Measurements from ENCODE around the gene SIRPB2.

Gene SIRPB2

DNA sequence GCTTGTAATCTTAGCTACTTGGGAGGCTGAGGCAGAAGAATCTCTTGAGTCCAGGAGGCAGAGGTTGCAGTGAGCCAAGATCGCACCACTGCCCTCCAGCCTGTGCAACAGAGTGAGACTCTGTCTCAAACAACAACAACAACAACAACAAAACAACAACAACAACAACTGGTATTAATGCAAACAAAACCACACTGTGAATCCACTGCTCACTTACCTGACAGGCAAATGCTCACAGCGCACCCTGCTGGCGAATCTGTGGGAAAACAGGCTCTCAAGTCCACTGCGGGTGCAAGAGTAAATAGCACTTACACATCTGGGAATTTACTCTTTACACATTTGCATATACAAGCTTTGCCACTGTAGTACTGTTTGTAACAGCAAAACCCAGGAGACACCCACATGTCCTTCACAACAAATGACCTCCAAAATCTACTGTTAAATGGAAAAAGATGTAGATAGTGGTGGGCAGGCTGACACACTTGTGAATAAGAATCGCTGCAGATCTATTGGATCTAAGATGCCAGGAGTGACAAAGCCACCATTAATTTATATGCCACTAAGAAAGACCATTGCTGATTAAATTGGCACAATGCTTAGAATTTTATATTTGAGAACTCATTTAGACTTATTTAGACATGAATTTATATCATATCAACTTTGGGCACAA, 53.9 kb downstream of the SIRPB2 start:
- H3K18ac ChIP-seq (ENCODE audit: low read length): no peak overlapping the region
- no peaks in the 10 kb centered on the region for H3K4me1 ChIP-seq (ENCODE audit: control insufficient read depth in 2 of 2, insufficient read depth in 1 of 2, low read depth in 1 of 2, low read length in 2 of 2)
- H3K4ac ChIP-seq (ENCODE audit: low read length): no peak overlapping the region
- no peak overlapping the region for H2BK12ac ChIP-seq (ENCODE audit: low read length)
- no peak overlapping the region for H3K27ac ChIP-seq (replicated peaks; ENCODE audit: low read length)
- H3K23ac ChIP-seq (ENCODE audit: low read depth, low read length, poor library complexity): no peak overlapping the region
- H3K27me3 ChIP-seq (ENCODE audit: control insufficient read depth in 3 of 3, insufficient read depth in 3 of 3, low read depth in 1 of 3, low read length in 3 of 3): no peaks in the 10 kb centered on the region
- H3K79me1 ChIP-seq (ENCODE audit: low read depth, low read length): no peaks in the 10 kb centered on the region
- H2BK15ac ChIP-seq (ENCODE audit: low read length): no peak overlapping the region
- no peak overlapping the region for H3K4me2 ChIP-seq (ENCODE audit: insufficient read depth, low read length, poor library complexity, severe bottlenecking)
- H4K8ac ChIP-seq (ENCODE audit: low read depth, low read length): no peak overlapping the region
- no peak overlapping the region for H4K91ac ChIP-seq (ENCODE audit: low read depth, low read length, poor library complexity)
- no peak overlapping the region for H2BK5ac ChIP-seq (ENCODE audit: low read length)
- WGBS, 2 donors (ENCODE audit: extremely low coverage in 2 of 2, insufficient read length in 2 of 2, insufficient replicate concordance in 1 of 2): no CpG with 5 or more reads among the region's 5 CpGs
- H2AFZ ChIP-seq (ENCODE audit: low read length): no peak overlapping the region
- peaks cover 0 to 18% of the 10 kb centered on the region in 2 donors for H3K9me3 ChIP-seq (replicated peaks in 1 of 2; ENCODE audit: control insufficient read depth in 2 of 2, insufficient read depth in 1 of 2, low read depth in 1 of 2, low read length in 2 of 2)
- no peak overlapping the region for H2AK5ac ChIP-seq (ENCODE audit: low read depth, low read length)
- peak; percentile 63 for DNase-seq (ENCODE audit: low spot score)
- no peak overlapping the region for H3K9ac ChIP-seq (ENCODE audit: low read depth, low read length, poor library complexity)
- H2BK120ac ChIP-seq (ENCODE audit: low read depth, low read length): no peak overlapping the region
- H3K36me3 ChIP-seq (replicated peaks in 1 of 2; ENCODE audit: control insufficient read depth in 2 of 2, insufficient read depth in 2 of 2, low read length in 2 of 2): peaks cover 10 to 23% of the 10 kb centered on the region in 2 donors
- no peak overlapping the region for H3K14ac ChIP-seq (ENCODE audit: low read length)
- no peak overlapping the region for H3K4me3 ChIP-seq (ENCODE audit: low read length in 2 of 2)

DNA sequence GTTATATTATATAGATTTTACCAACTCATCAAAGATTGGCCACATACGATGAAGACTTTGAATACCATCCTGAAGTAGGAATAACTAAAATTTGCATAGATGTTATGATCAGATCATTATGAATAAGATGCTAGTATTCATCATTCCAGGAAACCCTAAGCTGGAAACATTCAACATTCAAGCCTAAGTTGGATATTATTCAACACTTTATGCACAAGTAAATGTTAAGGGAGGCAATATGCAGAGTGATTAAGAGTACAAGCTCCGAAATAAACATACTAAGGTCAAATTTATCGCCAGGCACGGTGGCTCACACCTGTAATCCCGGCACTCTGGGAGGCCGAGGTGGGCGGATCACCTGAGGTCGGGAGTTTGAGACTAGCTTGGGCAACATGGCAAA, 55.0 kb downstream of the SIRPB2 start:
- H2BK5ac ChIP-seq (ENCODE audit: low read length): no peak overlapping the region
- H3K4me3 ChIP-seq (ENCODE audit: low read length in 2 of 2): no peak overlapping the region
- H3K79me1 ChIP-seq (ENCODE audit: low read depth, low read length): no peaks in the 10 kb centered on the region
- no peak overlapping the region for H2BK15ac ChIP-seq (ENCODE audit: low read length)
- WGBS, 2 donors (ENCODE audit: extremely low coverage in 2 of 2, insufficient read length in 2 of 2, insufficient replicate concordance in 1 of 2): no CpG with 5 or more reads among the region's 8 CpGs
- H3K9ac ChIP-seq (ENCODE audit: low read depth, low read length, poor library complexity): no peak overlapping the region
- H4K8ac ChIP-seq (ENCODE audit: low read depth, low read length): no peak overlapping the region
- no peak overlapping the region for H3K4me2 ChIP-seq (ENCODE audit: insufficient read depth, low read length, poor library complexity, severe bottlenecking)
- H3K14ac ChIP-seq (ENCODE audit: low read length): no peak overlapping the region
- H3K18ac ChIP-seq (ENCODE audit: low read length): no peak overlapping the region
- H3K9me3 ChIP-seq (replicated peaks in 1 of 2; ENCODE audit: control insufficient read depth in 2 of 2, insufficient read depth in 1 of 2, low read depth in 1 of 2, low read length in 2 of 2): peaks cover 0 to 20% of the 10 kb centered on the region in 2 donors
- no peak overlapping the region for H2AK5ac ChIP-seq (ENCODE audit: low read depth, low read length)
- H2BK120ac ChIP-seq (ENCODE audit: low read depth, low read length): no peak overlapping the region
- no peak overlapping the region for H3K27ac ChIP-seq (replicated peaks; ENCODE audit: low read length)
- no peak for DNase-seq (ENCODE audit: low spot score)
- H3K4me1 ChIP-seq (ENCODE audit: control insufficient read depth in 2 of 2, insufficient read depth in 1 of 2, low read depth in 1 of 2, low read length in 2 of 2): no peaks in the 10 kb centered on the region
- peaks cover 3 to 13% of the 10 kb centered on the region in 2 donors for H3K36me3 ChIP-seq (replicated peaks in 1 of 2; ENCODE audit: control insufficient read depth in 2 of 2, insufficient read depth in 2 of 2, low read length in 2 of 2)
- no peak overlapping the region for H4K91ac ChIP-seq (ENCODE audit: low read depth, low read length, poor library complexity)
- no peak overlapping the region for H2BK12ac ChIP-seq (ENCODE audit: low read length)
- no peak overlapping the region for H2AFZ ChIP-seq (ENCODE audit: low read length)
- H3K27me3 ChIP-seq (ENCODE audit: control insufficient read depth in 3 of 3, insufficient read depth in 3 of 3, low read depth in 1 of 3, low read length in 3 of 3): no peaks in the 10 kb centered on the region
- H3K23ac ChIP-seq (ENCODE audit: low read depth, low read length, poor library complexity): no peak overlapping the region
- H3K4ac ChIP-seq (ENCODE audit: low read length): no peak overlapping the region

DNA sequence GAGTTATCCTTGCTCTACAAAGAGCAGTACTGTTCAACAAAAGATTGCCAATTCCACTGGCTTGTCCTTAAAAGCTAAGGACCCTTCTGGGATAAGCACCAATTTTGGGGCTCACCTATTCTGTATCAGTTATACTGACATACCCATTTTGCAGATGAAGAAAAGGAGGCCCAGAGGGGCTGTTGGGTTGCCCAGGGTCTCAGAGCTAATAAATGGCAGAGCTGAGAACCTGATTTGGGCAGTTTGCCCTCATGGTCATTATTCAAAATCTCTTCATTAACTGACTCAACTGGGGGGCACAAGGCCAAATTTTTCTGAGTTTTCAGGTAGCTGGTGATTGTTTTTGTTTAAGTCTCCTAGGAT, 55.9 kb downstream of the SIRPB2 start:
- H3K4me1 ChIP-seq (ENCODE audit: control insufficient read depth in 2 of 2, insufficient read depth in 1 of 2, low read depth in 1 of 2, low read length in 2 of 2): no peaks in the 10 kb centered on the region
- no peak overlapping the region for H4K91ac ChIP-seq (ENCODE audit: low read depth, low read length, poor library complexity)
- no peak overlapping the region for H3K4me3 ChIP-seq (ENCODE audit: low read length in 2 of 2)
- no peak overlapping the region for H3K14ac ChIP-seq (ENCODE audit: low read length)
- no peak overlapping the region for H2BK5ac ChIP-seq (ENCODE audit: low read length)
- no peak overlapping the region for H4K8ac ChIP-seq (ENCODE audit: low read depth, low read length)
- no peaks in the 10 kb centered on the region for H3K27me3 ChIP-seq (ENCODE audit: control insufficient read depth in 3 of 3, insufficient read depth in 3 of 3, low read depth in 1 of 3, low read length in 3 of 3)
- no peak overlapping the region for H2BK120ac ChIP-seq (ENCODE audit: low read depth, low read length)
- no peak overlapping the region for H2BK15ac ChIP-seq (ENCODE audit: low read length)
- H3K23ac ChIP-seq (ENCODE audit: low read depth, low read length, poor library complexity): no peak overlapping the region
- no peak overlapping the region for H3K4ac ChIP-seq (ENCODE audit: low read length)
- H2AFZ ChIP-seq (ENCODE audit: low read length): no peak overlapping the region
- DNase-seq (ENCODE audit: low spot score): no peak
- no peak overlapping the region for H3K9ac ChIP-seq (ENCODE audit: low read depth, low read length, poor library complexity)
- H3K18ac ChIP-seq (ENCODE audit: low read length): no peak overlapping the region
- peaks cover 3 to 7% of the 10 kb centered on the region in 2 donors for H3K36me3 ChIP-seq (replicated peaks in 1 of 2; ENCODE audit: control insufficient read depth in 2 of 2, insufficient read depth in 2 of 2, low read length in 2 of 2)
- no peak overlapping the region for H2BK12ac ChIP-seq (ENCODE audit: low read length)
- H3K4me2 ChIP-seq (ENCODE audit: insufficient read depth, low read length, poor library complexity, severe bottlenecking): no peak overlapping the region
- no peak overlapping the region for H2AK5ac ChIP-seq (ENCODE audit: low read depth, low read length)
- H3K27ac ChIP-seq (replicated peaks; ENCODE audit: low read length): no peak overlapping the region
- H3K79me1 ChIP-seq (ENCODE audit: low read depth, low read length): no peaks in the 10 kb centered on the region
- peaks cover 0 to 20% of the 10 kb centered on the region in 2 donors for H3K9me3 ChIP-seq (replicated peaks in 1 of 2; ENCODE audit: control insufficient read depth in 2 of 2, insufficient read depth in 1 of 2, low read depth in 1 of 2, low read length in 2 of 2)

DNA sequence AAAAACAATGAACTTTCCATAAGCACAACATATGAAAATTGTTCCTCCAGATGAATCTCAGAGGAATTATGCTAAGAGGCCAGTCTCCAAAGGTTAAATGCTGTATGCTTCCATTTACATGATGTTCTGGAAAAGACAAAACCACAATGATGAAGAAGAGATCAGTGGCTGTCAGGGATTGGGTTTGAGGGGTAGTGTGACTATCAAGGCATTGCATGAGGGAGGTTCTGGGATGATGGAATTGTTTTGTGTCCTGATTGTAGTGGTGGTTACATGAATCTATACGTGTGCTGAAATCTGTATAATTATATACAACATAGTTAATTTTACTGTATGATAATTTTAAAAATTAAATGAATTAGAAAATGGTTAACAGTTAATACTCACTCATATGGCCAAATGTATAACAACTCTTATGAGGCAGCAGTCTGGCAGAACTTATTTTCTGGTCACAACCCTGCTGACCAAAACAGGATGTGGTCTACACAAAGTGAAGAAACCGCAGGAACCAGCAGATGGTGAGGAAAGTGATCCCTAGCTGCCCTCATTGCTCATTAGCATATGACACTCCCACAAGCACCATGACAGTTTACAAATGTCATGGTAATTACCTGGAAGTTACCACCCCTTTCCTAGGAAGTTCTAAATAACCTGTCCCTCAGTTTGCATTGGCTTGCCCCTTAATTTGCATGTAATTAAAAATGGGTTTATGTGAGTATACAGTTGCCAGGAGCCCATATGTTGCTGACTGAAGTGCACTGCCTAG, 56.5 kb downstream of the SIRPB2 start:
- Histone ChIP-seq H3K27ac (replicated peaks; ENCODE audit: low read length) (no peak overlapping the region), H3K4me3 (ENCODE audit: low read length in 2 of 2) (no peak overlapping the region), H3K9me3 (replicated peaks in 1 of 2; ENCODE audit: control insufficient read depth in 2 of 2, insufficient read depth in 1 of 2, low read depth in 1 of 2, low read length in 2 of 2) (peaks cover 0 to 20% of the 10 kb centered on the region in 2 donors), H3K79me1 (ENCODE audit: low read depth, low read length) (no peaks in the 10 kb centered on the region), H2AFZ (ENCODE audit: low read length) (no peak overlapping the region), H3K4me1 (ENCODE audit: control insufficient read depth in 2 of 2, insufficient read depth in 1 of 2, low read depth in 1 of 2, low read length in 2 of 2) (no peaks in the 10 kb centered on the region), H4K91ac (ENCODE audit: low read depth, low read length, poor library complexity) (no peak overlapping the region), H3K4me2 (ENCODE audit: insufficient read depth, low read length, poor library complexity, severe bottlenecking) (no peak overlapping the region), H2BK12ac (ENCODE audit: low read length) (no peak overlapping the region), H2BK5ac (ENCODE audit: low read length) (no peak overlapping the region), H3K9ac (ENCODE audit: low read depth, low read length, poor library complexity) (no peak overlapping the region), H3K18ac (ENCODE audit: low read length) (no peak overlapping the region), H2AK5ac (ENCODE audit: low read depth, low read length) (no peak overlapping the region), H3K27me3 (ENCODE audit: control insufficient read depth in 3 of 3, insufficient read depth in 3 of 3, low read depth in 1 of 3, low read length in 3 of 3) (no peaks in the 10 kb centered on the region), H3K23ac (ENCODE audit: low read depth, low read length, poor library complexity) (no peak overlapping the region), H3K14ac (ENCODE audit: low read length) (no peak overlapping the region), H2BK15ac (ENCODE audit: low read length) (no peak overlapping the region), H3K36me3 (replicated peaks in 1 of 2; ENCODE audit: control insufficient read depth in 2 of 2, insufficient read depth in 2 of 2, low read length in 2 of 2) (peaks cover 2 to 3% of the 10 kb centered on the region in 2 donors), H3K4ac (ENCODE audit: low read length) (no peak overlapping the region), H2BK120ac (ENCODE audit: low read depth, low read length) (no peak overlapping the region), H4K8ac (ENCODE audit: low read depth, low read length) (no peak overlapping the region)
- no peak for DNase-seq (ENCODE audit: low spot score)
- WGBS, 2 donors (ENCODE audit: extremely low coverage in 2 of 2, insufficient read length in 2 of 2, insufficient replicate concordance in 1 of 2): no CpG with 5 or more reads among the region's 2 CpGs
